H9 (cell line): ENCODE data around the gene PRUNE2. TPM values are rescaled to one million over a fixed set of nuclear protein-coding genes. Genes with fewer than 3 reads are reported as not detected.

ENCODE experiments used
- DNase-seq: peaks from one replicate; pipeline ENCODE4 v3.0.0-alpha.2; 2017
- H2AFZ ChIP-seq: one replicate; pipeline ENCODE4 v1.6.1; 2013; ENCODE audit warnings: mild to moderate bottlenecking, low read length, control low read depth, moderate library complexity
- H2AK5ac ChIP-seq: 2 replicates; pipeline ENCODE4 v1.6.1; 2013; ENCODE audit warnings: low read length, control low read depth, mixed read lengths; ENCODE audit not compliant: insufficient read length
- H2BK120ac ChIP-seq: one replicate; pipeline ENCODE4 v1.6.1; 2013; ENCODE audit warnings: low read depth, mild to moderate bottlenecking, low read length, control low read depth, inconsistent platforms; ENCODE audit not compliant: poor library complexity, severe bottlenecking
- H2BK12ac ChIP-seq: 2 replicates; pipeline ENCODE4 v1.6.1; 2013; ENCODE audit warnings: low read length, control low read depth, mixed read lengths, low read depth; ENCODE audit not compliant: insufficient read length
- H2BK15ac ChIP-seq: 2 replicates; pipeline ENCODE4 v1.6.1; 2013; ENCODE audit warnings: low read depth, low read length, control low read depth
- H2BK20ac ChIP-seq: one replicate; pipeline ENCODE4 v1.6.1; 2013; ENCODE audit warnings: low read depth, mild to moderate bottlenecking, low read length, control low read depth, inconsistent platforms; ENCODE audit not compliant: poor library complexity, severe bottlenecking
- H2BK5ac ChIP-seq: 2 replicates; pipeline ENCODE4 v1.6.1; 2013; ENCODE audit warnings: low read length, control low read depth, mixed read lengths; ENCODE audit not compliant: insufficient read length
- H3K14ac ChIP-seq: 2 replicates; pipeline ENCODE4 v1.6.1; 2013; ENCODE audit warnings: low read length, control low read depth; ENCODE audit not compliant: insufficient read depth
- H3K18ac ChIP-seq: 2 replicates; pipeline ENCODE4 v1.6.1; 2013; ENCODE audit warnings: low read depth, mild to moderate bottlenecking, mixed read lengths, low read length, control low read depth; ENCODE audit not compliant: insufficient read length
- H3K23ac ChIP-seq: 2 replicates; pipeline ENCODE4 v1.6.1; 2013; ENCODE audit warnings: low read length, control low read depth, mixed read lengths, low read depth; ENCODE audit not compliant: insufficient read length
- H3K23me2 ChIP-seq: 2 replicates; pipeline ENCODE4 v1.6.1; 2013; ENCODE audit warnings: low read depth, mild to moderate bottlenecking, mixed read lengths, low read length, control low read depth; ENCODE audit not compliant: insufficient read length, poor library complexity, severe bottlenecking
- H3K27ac ChIP-seq: 2 replicates; pipeline ENCODE4 v1.5.1; 2013; ENCODE audit warnings: low read length, control low read depth, mixed read lengths, low read depth; ENCODE audit not compliant: insufficient read length
- H3K27me3 ChIP-seq: 2 replicates; pipeline ENCODE4 v1.6.1; 2013; ENCODE audit warnings: low read length, control low read depth, inconsistent platforms; ENCODE audit not compliant: insufficient read depth
- H3K4ac ChIP-seq: 2 replicates; pipeline ENCODE4 v1.6.1; 2013; ENCODE audit warnings: low read depth, mild to moderate bottlenecking, control low read depth, inconsistent platforms, low read length, moderate library complexity
- H3K4me1 ChIP-seq: 2 replicates; pipeline ENCODE4 v1.6.1; 2013; ENCODE audit warnings: low read length, control low read depth, inconsistent platforms; ENCODE audit not compliant: insufficient read depth
- H3K4me2 ChIP-seq: 2 replicates; pipeline ENCODE4 v1.6.1; 2013; ENCODE audit warnings: low read length, control low read depth, mixed read lengths; ENCODE audit not compliant: insufficient read length, insufficient read depth
- H3K56ac ChIP-seq: 2 replicates; pipeline ENCODE4 v1.6.1; 2013; ENCODE audit warnings: low read depth, mild to moderate bottlenecking, mixed read lengths, low read length, control low read depth; ENCODE audit not compliant: insufficient read length
- H3K79me1 ChIP-seq: 2 replicates; pipeline ENCODE4 v1.6.1; 2013; ENCODE audit warnings: low read depth, mild to moderate bottlenecking, moderate library complexity, low read length, control low read depth, inconsistent platforms; ENCODE audit not compliant: insufficient read depth, poor library complexity, severe bottlenecking
- H3K79me2 ChIP-seq: 2 replicates; pipeline ENCODE4 v1.6.1; 2013; ENCODE audit warnings: low read length, control low read depth, inconsistent platforms; ENCODE audit not compliant: insufficient read depth
- H3K9ac ChIP-seq: 2 replicates; pipeline ENCODE4 v1.6.1; 2013; ENCODE audit warnings: low read length, control low read depth, mixed read lengths; ENCODE audit not compliant: insufficient read length; ENCODE audit errors: extremely low read depth
- H3K9me3 ChIP-seq: one replicate; pipeline ENCODE4 v1.6.1; 2013; ENCODE audit warnings: low read depth, low read length, inconsistent platforms; ENCODE audit not compliant: control insufficient read depth
- H3T11ph ChIP-seq: one replicate; pipeline ENCODE4 v1.6.1; 2013; ENCODE audit warnings: mild to moderate bottlenecking, low read length, control low read depth, inconsistent platforms
- H4K20me1 ChIP-seq: one replicate; pipeline ENCODE4 v1.6.1; 2013; ENCODE audit not compliant: control insufficient read depth, insufficient read length, insufficient read depth
- H4K5ac ChIP-seq: 2 replicates; pipeline ENCODE4 v1.6.1; 2013; ENCODE audit warnings: low read depth, mild to moderate bottlenecking, mixed read lengths, low read length, control low read depth; ENCODE audit not compliant: insufficient read length
- H4K8ac ChIP-seq: replicated peaks from 2 replicates; pipeline ENCODE4 v1.6.1; 2013; ENCODE audit warnings: low read length, control low read depth, mixed read lengths, low read depth; ENCODE audit not compliant: insufficient read length
- H4K91ac ChIP-seq: 2 replicates; pipeline ENCODE4 v1.6.1; 2013; ENCODE audit warnings: low read depth, mild to moderate bottlenecking, moderate library complexity, mixed read lengths, low read length, control low read depth; ENCODE audit not compliant: insufficient read length
- H3K27ac Mint-ChIP-seq, 3 experiments: 2 replicates in 2 of 3; 3 replicates in 1 of 3; pipeline ENCODE4 v1.8.0; 2020 to 2021; ENCODE audit warnings: mixed read lengths in 3 of 3, mild to moderate bottlenecking in 1 of 3, moderate library complexity in 1 of 3
- H3K27me3 Mint-ChIP-seq: 2 replicates; pipeline ENCODE4 v1.8.0; 2021; ENCODE audit warnings: low read depth, mild to moderate bottlenecking, moderate library complexity, mixed read lengths
- H3K36me3 Mint-ChIP-seq, 3 experiments: 2 replicates in 2 of 3; 3 replicates in 1 of 3; pipeline ENCODE4 v1.8.0; 2020 to 2021; ENCODE audit warnings: low read depth in 3 of 3, mixed read lengths in 3 of 3; ENCODE audit not compliant: insufficient read depth in 1 of 3
- H3K4me1 Mint-ChIP-seq, 2 experiments: 2 replicates each; pipeline ENCODE4 v1.8.0; 2020; ENCODE audit warnings: mixed read lengths in 2 of 2
- H3K4me3 Mint-ChIP-seq, 2 experiments: 2 replicates in 1 of 2; 3 replicates in 1 of 2; pipeline ENCODE4 v1.8.0; 2020 to 2021; ENCODE audit warnings: mild to moderate bottlenecking in 2 of 2, mixed read lengths in 2 of 2, moderate library complexity in 1 of 2
- H3K9me3 Mint-ChIP-seq, 2 experiments: 2 replicates in 1 of 2; 3 replicates in 1 of 2; pipeline ENCODE4 v1.8.0; 2020; ENCODE audit warnings: mild to moderate bottlenecking in 2 of 2, mixed read lengths in 2 of 2, moderate library complexity in 1 of 2
- CTCF ChIP-seq: fragments of 200-600 bp; sonication (generic); conservative IDR thresholded peaks from 3 replicates; pipeline ENCODE4 v1.8.0; 2021; ENCODE audit warnings: antibody characterized with exemption, mild to moderate bottlenecking
- WGBS: extraction: QIAGEN DNeasy Blood & Tissue Kit; methylation state at CpG from one replicate; pipeline ENCODE4 v1.1.7; 2013; ENCODE audit warnings: missing lambda C conversion rate, low lambda C conversion rate, mixed read lengths; ENCODE audit not compliant: insufficient read length; ENCODE audit errors: extremely low coverage; 5-methylcytosine and 5-hydroxymethylcytosine counted together
- total RNA-seq: library from RNA; stranded (reverse); gene quantifications from 2 replicates; pipeline ENCODE4 v1.2.1, GENCODE V29; 2021

PRUNE2 gene
- total RNA-seq, 1 experiment from 2014 or later = 12.1 TPM

- H3K4me2 ChIP-seq = no peak overlapping the region
- no peak overlapping the region for H3K4ac ChIP-seq
- no peaks in the 10 kb centered on the region for H4K20me1 ChIP-seq
- peaks cover 21 to 27% of the 10 kb centered on the region in 2 experiments for H3K4me1 Mint-ChIP-seq
- H2BK5ac ChIP-seq = no peak overlapping the region
- H3K36me3 Mint-ChIP-seq = no peaks in the 10 kb centered on the region; a peak in 2 of 7 replicates
- H3K9ac ChIP-seq = no peak overlapping the region
- no peak overlapping the region for H3K18ac ChIP-seq
- H3K56ac ChIP-seq = no peak overlapping the region
- H4K8ac ChIP-seq = no peak overlapping the region
- H2BK20ac ChIP-seq = no peak overlapping the region
- H3T11ph ChIP-seq = no peak overlapping the region
- H3K14ac ChIP-seq = no peak overlapping the region
- no peaks in the 10 kb centered on the region for H3K9me3 Mint-ChIP-seq
- no peaks in the 10 kb centered on the region for H3K23me2 ChIP-seq
- H3K27ac Mint-ChIP-seq = no peak overlapping the region
- H2AK5ac ChIP-seq = no peak overlapping the region
- H2BK120ac ChIP-seq = no peak overlapping the region
- TF ChIP-seq CTCF = no peak
- no CpG with 5 or more reads among the region's 5 CpGs for WGBS
- peaks cover 2% of the 10 kb centered on the region; the same call in 1 of the 2 replicates for H3K27me3 Mint-ChIP-seq
- H2BK12ac ChIP-seq = no peak overlapping the region
- H4K91ac ChIP-seq = no peak overlapping the region
- no peaks in the 10 kb centered on the region for H3K79me1 ChIP-seq
- H3K4me3 Mint-ChIP-seq = no peak overlapping the region
- no peak overlapping the region for H2BK15ac ChIP-seq
- H3K27me3 ChIP-seq = no peaks in the 10 kb centered on the region
- peaks cover 13% of the 10 kb centered on the region for H3K4me1 ChIP-seq
- H3K27ac ChIP-seq = no peak overlapping the region
- no peak for DNase-seq
- H3K79me2 ChIP-seq = 0 out of 2 replicates have a peak, but pooled peaks cover under 1% of the 10 kb centered on the region
- no peaks in the 10 kb centered on the region for H3K9me3 ChIP-seq
- H4K5ac ChIP-seq = no peak overlapping the region
- no peak overlapping the region for H2AFZ ChIP-seq
- H3K23ac ChIP-seq = no peak overlapping the region
Measured at GRCh38 chr9:76891279-76891678, 14.6 kb downstream of the PRUNE2 start.
